SK-N-SH (cell line): ENCODE measurements around the gene SPDYE8. TPM values are rescaled to one million over a fixed set of nuclear protein-coding genes. Genes with fewer than 3 reads are reported as not detected.
A peak's percentile ranks its signal among the peaks of the same experiment; 100 is the strongest.
"Not testable (repeated sequence)": the region's sequence is repeated elsewhere in the genome, so short reads cannot be mapped to it uniquely, and the experiment has no call there.

ENCODE experiments used
- CTCF ChIA-PET: fragments of 300-600, 350-600 bp; formaldehyde crosslinking; extraction: SDS; loops from one replicate; lab custom pipeline; 2021; lab: Yijun Ruan, JAX
- POLR2A ChIA-PET: fragments of 350-600 bp; sonication (Branson Sonifier 250); formaldehyde crosslinking; extraction: SDS; loops from one replicate; lab custom pipeline; 2020; ENCODE audit warnings: antibody characterized with exemption, inconsistent platforms; lab: Yijun Ruan, JAX
- DNase-seq: peaks from one replicate; pipeline ENCODE4 v3.0.0; 2012
- H2AFZ ChIP-seq: fragments of 200-600 bp; sonication (generic); 2 replicates; pipeline ENCODE4 v1.8.1; 2016; ENCODE audit warnings: antibody characterized with exemption, mild to moderate bottlenecking, low read depth
- H3F3A ChIP-seq: fragments of 200-600 bp; sonication (generic); replicated peaks from 2 replicates; pipeline ENCODE3; 2016; ENCODE audit warnings: antibody characterized with exemption, mild to moderate bottlenecking; ENCODE audit not compliant: insufficient read depth
- H3K27ac ChIP-seq, 2 experiments: fragments of 200-500 bp in 1 of 2; fragments of 200-600 bp in 1 of 2; sonication (Bioruptor generic) in 1 of 2; sonication (generic), shearing (Covaris generic) in 1 of 2; 2 replicates each; pipeline versions ENCODE4 v1.5.1 to v1.6.1; 2014 to 2016; ENCODE audit warnings: low read depth in 2 of 2, inconsistent platforms in 1 of 2, low read length in 1 of 2, mild to moderate bottlenecking in 1 of 2, mixed read lengths in 1 of 2
- H3K27me3 ChIP-seq: fragments of 200-600 bp; sonication (generic), shearing (Covaris generic); 2 replicates; pipeline ENCODE4 v1.6.1; 2016; ENCODE audit warnings: mixed run types; ENCODE audit not compliant: insufficient read depth
- H3K36me3 ChIP-seq, 2 experiments: fragments of 200-500 bp in 1 of 2; fragments of 200-600 bp in 1 of 2; sonication (Bioruptor generic) in 1 of 2; sonication (generic) in 1 of 2; replicated peaks in 1 of 2; 2 replicates each; pipeline versions ENCODE3 to v1.5.1; 2014 to 2016; ENCODE audit warnings: low read length in 1 of 2, mild to moderate bottlenecking in 1 of 2; ENCODE audit not compliant: insufficient read depth in 2 of 2, control insufficient read depth in 1 of 2
- H3K4me1 ChIP-seq, 2 experiments: fragments of 200-500 bp in 1 of 2; fragments of 200-600 bp in 1 of 2; sonication (Bioruptor generic) in 1 of 2; sonication (generic), shearing (Covaris generic) in 1 of 2; 2 replicates each; pipeline versions ENCODE4 v1.5.1 to v1.6.1; 2014 to 2016; ENCODE audit warnings: low read depth in 1 of 2, low read length in 1 of 2, mixed run types in 1 of 2; ENCODE audit not compliant: insufficient read depth in 2 of 2, control insufficient read depth in 1 of 2
- H3K4me2 ChIP-seq: fragments of 200-600 bp; sonication (generic), shearing (Covaris generic); 2 replicates; pipeline ENCODE4 v1.6.1; 2017; ENCODE audit warnings: mixed run types
- H3K4me3 ChIP-seq, 2 experiments: fragments of 200-500 bp in 1 of 2; fragments of 200-600 bp in 1 of 2; sonication (Bioruptor generic) in 1 of 2; sonication (generic), shearing (Covaris generic) in 1 of 2; 2 replicates each; pipeline versions ENCODE4 v1.5.1 to v1.8.1; 2014 to 2016; ENCODE audit warnings: low read depth in 2 of 2, inconsistent platforms in 1 of 2, low read length in 1 of 2, mild to moderate bottlenecking in 1 of 2, mixed read lengths in 1 of 2, moderate library complexity in 1 of 2
- H3K79me2 ChIP-seq: fragments of 200-600 bp; sonication (generic); 2 replicates; pipeline ENCODE4 v1.8.1; 2017; ENCODE audit warnings: mild to moderate bottlenecking; ENCODE audit not compliant: insufficient read depth
- H3K9ac ChIP-seq: fragments of 200-600 bp; sonication (generic); 2 replicates; pipeline ENCODE4 v1.6.1; 2017; ENCODE audit warnings: mixed run types
- H3K9me2 ChIP-seq: fragments of 200-600 bp; sonication (generic); 2 replicates; pipeline ENCODE4 v1.6.1; 2017; ENCODE audit warnings: mixed run types
- H3K9me3 ChIP-seq: fragments of 200-600 bp; sonication (generic); 2 replicates; pipeline ENCODE4 v1.6.1; 2017; ENCODE audit warnings: mixed run types, mild to moderate bottlenecking, moderate library complexity
- H4K20me1 ChIP-seq: fragments of 200-600 bp; sonication (generic); 2 replicates; pipeline ENCODE4 v1.6.1; 2017; ENCODE audit warnings: mild to moderate bottlenecking, mixed run types; ENCODE audit not compliant: insufficient read depth
- CHD2 ChIP-seq: fragments of 150-350 bp; IDR thresholded peaks from 2 replicates; pipeline ENCODE4 v1.6.1; 2018; ENCODE audit warnings: low read length; ENCODE audit not compliant: partially characterized antibody
- GABPA ChIP-seq: IDR thresholded peaks from 2 replicates; pipeline ENCODE4 v1.4.0; 2012; ENCODE audit warnings: low read depth, mild to moderate bottlenecking
- POLR2AphosphoS5 ChIP-seq: IDR thresholded peaks from 2 replicates; pipeline ENCODE4 v1.6.1; 2012; ENCODE audit warnings: low read depth, low read length
- REST ChIP-seq: IDR thresholded peaks from 2 replicates; pipeline ENCODE4 v1.6.1; 2012; ENCODE audit warnings: mild to moderate bottlenecking, low read depth, low read length, moderate library complexity
- RFX5 ChIP-seq: IDR thresholded peaks from 2 replicates; pipeline ENCODE4 v1.6.1; 2012; ENCODE audit warnings: mild to moderate bottlenecking, improper control_type of control experiment, low read length
- TAF1 ChIP-seq: IDR thresholded peaks from 2 replicates; pipeline ENCODE4 v1.6.1; 2012; ENCODE audit warnings: low read depth, mild to moderate bottlenecking, low read length, moderate library complexity, borderline replicate concordance
- whole genome bisulfite sequencing: methylation state at CpG from one replicate; pipeline ENCODE4 v1.1.6; 2017; ENCODE audit warnings: low lambda C conversion rate; 5-methylcytosine and 5-hydroxymethylcytosine counted together
- polyA plus RNA-seq, 3 experiments: library from polyadenylated mRNA; depleted of rRNA; stranded (reverse); fragments of >200 nt; gene quantifications; 2 replicates each; pipeline ENCODE4 v1.2.3, GENCODE V29; 2012
- TF ChIP-seq, protein P1 (sequence below): IDR thresholded peaks from 2 replicates; pipeline ENCODE4; 2012

The SPDYE8 gene, protein sequence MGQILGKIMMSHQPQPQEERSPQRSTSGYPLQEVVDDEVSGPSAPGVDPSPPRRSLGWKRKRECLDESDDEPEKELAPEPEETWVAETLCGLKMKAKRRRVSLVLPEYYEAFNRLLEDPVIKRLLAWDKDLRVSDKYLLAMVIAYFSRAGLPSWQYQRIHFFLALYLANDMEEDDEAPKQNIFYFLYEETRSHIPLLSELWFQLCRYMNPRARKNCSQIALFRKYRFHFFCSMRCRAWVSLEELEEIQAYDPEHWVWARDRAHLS
- not detected in 2 replicates for polyA plus RNA-seq (2012; rRNA removed)
- not detected in 2 replicates for polyA plus RNA-seq (2012; cell fraction: cytosol; rRNA removed)
- polyA plus RNA-seq (2012; cell fraction: nucleus; rRNA removed), result 0.04 TPM in 1 of 2 replicates, not detected in the other

DNA sequence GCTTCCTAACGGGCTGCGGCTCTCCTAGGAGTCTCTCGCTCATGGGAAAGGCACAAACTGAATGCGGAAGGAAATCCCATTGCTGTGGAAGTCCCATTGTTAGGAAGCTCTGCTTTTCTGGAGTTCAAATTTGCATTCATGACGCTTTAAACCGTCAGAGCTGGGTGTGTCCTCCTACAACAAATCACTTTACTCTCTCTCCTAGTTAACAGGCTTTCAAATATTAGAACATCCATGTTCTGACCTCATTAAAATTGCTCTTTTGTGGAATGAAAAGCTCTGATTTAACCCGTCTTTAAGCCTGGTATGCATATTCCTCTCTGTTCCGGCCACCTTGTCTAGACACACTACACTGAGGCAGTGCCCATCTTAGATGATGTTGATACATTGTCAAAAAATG, at the start of gene SPDYE8:
TSS of gene SPDYE8 (minus strand) at position 101 of the 400 bp plus-strand sequence. CDS start 1,800 bp downstream, outside the sequence.
- H3K27ac ChIP-seq, H3K27me3 ChIP-seq, DNase-seq, H3F3A ChIP-seq, H4K20me1 ChIP-seq, H3K36me3 ChIP-seq, H3K4me1 ChIP-seq, H3K9me3 ChIP-seq, H3K4me2 ChIP-seq, H3K9me2 ChIP-seq, H3K9ac ChIP-seq, H3K79me2 ChIP-seq, H2AFZ ChIP-seq, POLR2A ChIA-PET, CTCF ChIA-PET, H3K4me3 ChIP-seq: not testable (repeated sequence)
- WGBS, result no CpG with 5 or more reads among the region's 8 CpGs

GRCh38 chr7:73057811-73058210, 28.2 kb upstream of the SPDYE8 start, which contains the start of gene SPDYE11:
TSS of gene SPDYE11 (minus strand) at chr7:73057911. CDS start at chr7:73056111, 1,800 bp downstream.
- H3K27me3 ChIP-seq, H3K36me3 ChIP-seq, H3K79me2 ChIP-seq, H3K4me3 ChIP-seq, H4K20me1 ChIP-seq, H3K4me2 ChIP-seq, H2AFZ ChIP-seq, DNase-seq, H3F3A ChIP-seq, H3K27ac ChIP-seq, H3K4me1 ChIP-seq, H3K9me2 ChIP-seq, H3K9ac ChIP-seq, H3K9me3 ChIP-seq, CTCF ChIA-PET, POLR2A ChIA-PET: not testable (repeated sequence)
- no CpG with 5 or more reads among the region's 8 CpGs for WGBS

DNA sequence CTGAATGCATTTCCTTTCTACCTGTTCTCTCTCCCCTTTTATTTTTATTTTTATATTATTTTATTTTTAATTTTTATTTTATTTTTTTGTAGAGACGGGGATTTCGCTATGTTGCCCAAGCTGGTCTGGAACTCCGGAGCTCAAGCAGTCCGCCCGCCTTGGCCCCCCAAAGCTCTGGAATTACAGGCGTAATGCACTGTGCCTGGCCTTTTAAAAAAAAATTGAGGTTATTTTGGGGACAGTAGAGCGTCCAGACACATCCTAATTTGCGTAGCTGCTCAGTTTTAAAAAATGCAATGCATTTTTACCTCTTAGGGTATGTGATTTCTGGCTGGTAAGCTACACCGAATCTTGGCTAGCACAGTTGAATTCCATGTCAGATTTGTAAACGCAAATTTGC, 23.1 kb downstream of the SPDYE8 start:
- H2AFZ ChIP-seq, H3K9me2 ChIP-seq, H4K20me1 ChIP-seq, H3K9me3 ChIP-seq, CTCF ChIA-PET, DNase-seq, H3F3A ChIP-seq, H3K36me3 ChIP-seq, H3K27me3 ChIP-seq, POLR2A ChIA-PET, H3K4me1 ChIP-seq: not testable (repeated sequence)
- Histone ChIP-seq H3K4me2 (peak overlapping the region; percentile 79), H3K79me2 (peaks cover 14% of the 10 kb centered on the region), H3K4me3 (peak overlapping the region; percentile 46 to 63), H3K9ac (peak overlapping the region; percentile 70; the same call in 1 of the 2 replicates), H3K27ac (peak overlapping the region in 1 of 2 experiments; percentile 32; a peak in 2 of 4 replicates)
- whole genome bisulfite sequencing, result 12% methylated on average over 10 of the region's 10 CpGs

DNA sequence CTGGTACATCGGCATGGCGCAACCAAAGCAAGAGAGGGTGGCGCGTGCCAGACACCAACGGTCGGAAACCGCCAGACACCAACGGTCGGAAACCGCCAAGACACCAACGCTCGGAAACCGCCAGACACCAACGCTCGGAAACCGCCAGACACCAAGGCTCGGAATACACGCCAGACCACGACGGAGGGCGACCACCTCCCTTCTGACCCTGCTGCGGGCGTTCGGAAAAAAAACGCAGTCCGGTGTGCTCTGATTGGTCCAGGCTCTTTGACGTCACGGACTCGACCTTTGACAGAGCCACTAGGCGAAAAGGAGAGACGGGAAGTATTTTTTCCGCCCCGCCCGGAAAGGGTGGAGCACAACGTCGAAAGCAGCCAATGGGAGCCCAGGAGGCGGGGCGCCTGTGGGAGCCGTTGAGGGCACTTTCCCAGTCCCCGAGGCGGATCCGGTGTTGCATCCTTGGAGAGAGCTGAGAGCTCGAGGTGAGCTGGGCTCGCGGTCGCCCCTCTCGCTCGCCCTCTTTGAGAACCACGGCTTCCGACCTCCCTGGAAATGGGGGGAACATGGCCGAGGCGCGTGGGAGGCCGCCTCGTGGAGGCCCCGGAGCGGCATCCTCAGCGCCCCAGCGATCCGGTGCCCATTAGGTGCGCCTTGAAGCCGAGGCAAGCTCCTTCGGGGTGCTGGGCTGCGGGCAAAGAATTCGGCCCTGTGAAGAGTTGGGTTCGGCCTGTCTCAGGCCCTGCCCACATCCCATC, 23.7 kb downstream of the SPDYE8 start:
- H3K36me3 ChIP-seq, CTCF ChIA-PET, H3K4me1 ChIP-seq, H4K20me1 ChIP-seq, POLR2A ChIA-PET, DNase-seq, H2AFZ ChIP-seq, H3F3A ChIP-seq, H3K27me3 ChIP-seq, H3K9me3 ChIP-seq, H3K9me2 ChIP-seq: not testable (repeated sequence)
- H3K79me2 ChIP-seq, result peaks cover 14% of the 10 kb centered on the region
- peak overlapping the region; percentile 59 to 74 for H3K4me3 ChIP-seq
- under 1% methylated on average over 45 of the region's 66 CpGs for WGBS
- H3K27ac ChIP-seq, result peak overlapping the region; percentile 82 to 86
- peak overlapping the region; percentile 82; the same call in 1 of the 2 replicates for H3K9ac ChIP-seq
- TF ChIP-seq RFX5 (0 out of 2 replicates have a peak, but pooled peaks have one; percentile 17), REST (0 out of 2 replicates have a peak, but pooled peaks have one; percentile 9), GABPA (peak; percentile 49), TAF1 (peak; percentile 64; the same call in 1 of the 2 replicates), CHD2 (peak; percentile 45), POLR2AphosphoS5 (peak; percentile 91)
- TF ChIP-seq, protein P1, sequence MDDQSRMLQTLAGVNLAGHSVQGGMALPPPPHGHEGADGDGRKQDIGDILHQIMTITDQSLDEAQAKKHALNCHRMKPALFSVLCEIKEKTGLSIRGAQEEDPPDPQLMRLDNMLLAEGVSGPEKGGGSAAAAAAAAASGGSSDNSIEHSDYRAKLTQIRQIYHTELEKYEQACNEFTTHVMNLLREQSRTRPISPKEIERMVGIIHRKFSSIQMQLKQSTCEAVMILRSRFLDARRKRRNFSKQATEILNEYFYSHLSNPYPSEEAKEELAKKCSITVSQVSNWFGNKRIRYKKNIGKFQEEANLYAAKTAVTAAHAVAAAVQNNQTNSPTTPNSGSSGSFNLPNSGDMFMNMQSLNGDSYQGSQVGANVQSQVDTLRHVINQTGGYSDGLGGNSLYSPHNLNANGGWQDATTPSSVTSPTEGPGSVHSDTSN, result peak; percentile 8; the same call in 1 of the 2 replicates
- peak overlapping the region; percentile 57; the same call in 1 of the 2 replicates for H3K4me2 ChIP-seq
